Measurements from ENCODE around the gene NCKAP5L.

Gene NCKAP5L

DNA sequence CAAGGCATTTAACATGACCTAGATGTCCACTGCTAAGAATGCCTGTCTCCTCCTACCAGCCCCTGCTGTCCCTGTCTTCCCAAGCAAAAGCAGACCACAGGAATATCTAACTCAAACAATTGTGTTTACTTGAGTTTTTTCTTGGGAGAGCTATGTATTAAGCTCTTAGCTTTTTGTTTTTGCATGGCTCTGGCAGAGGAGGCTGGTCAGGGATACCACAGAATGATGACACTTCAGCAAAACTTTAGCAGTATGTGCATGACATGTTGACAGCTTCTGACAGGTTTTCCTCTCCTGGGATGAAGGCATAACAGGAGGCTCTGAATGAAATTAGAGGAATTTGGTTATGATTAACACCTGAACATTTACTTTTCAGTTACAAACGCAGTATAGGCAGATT, 79.9 kb downstream of the NCKAP5L start:
- no peak overlapping the region for H3K27ac ChIP-seq (ENCODE audit: poor library complexity, severe bottlenecking)
- peaks cover 39% of the 10 kb centered on the region for H3K4me1 ChIP-seq (ENCODE audit: insufficient read depth, poor library complexity, severe bottlenecking)
- TF ChIP-seq, protein P1, sequence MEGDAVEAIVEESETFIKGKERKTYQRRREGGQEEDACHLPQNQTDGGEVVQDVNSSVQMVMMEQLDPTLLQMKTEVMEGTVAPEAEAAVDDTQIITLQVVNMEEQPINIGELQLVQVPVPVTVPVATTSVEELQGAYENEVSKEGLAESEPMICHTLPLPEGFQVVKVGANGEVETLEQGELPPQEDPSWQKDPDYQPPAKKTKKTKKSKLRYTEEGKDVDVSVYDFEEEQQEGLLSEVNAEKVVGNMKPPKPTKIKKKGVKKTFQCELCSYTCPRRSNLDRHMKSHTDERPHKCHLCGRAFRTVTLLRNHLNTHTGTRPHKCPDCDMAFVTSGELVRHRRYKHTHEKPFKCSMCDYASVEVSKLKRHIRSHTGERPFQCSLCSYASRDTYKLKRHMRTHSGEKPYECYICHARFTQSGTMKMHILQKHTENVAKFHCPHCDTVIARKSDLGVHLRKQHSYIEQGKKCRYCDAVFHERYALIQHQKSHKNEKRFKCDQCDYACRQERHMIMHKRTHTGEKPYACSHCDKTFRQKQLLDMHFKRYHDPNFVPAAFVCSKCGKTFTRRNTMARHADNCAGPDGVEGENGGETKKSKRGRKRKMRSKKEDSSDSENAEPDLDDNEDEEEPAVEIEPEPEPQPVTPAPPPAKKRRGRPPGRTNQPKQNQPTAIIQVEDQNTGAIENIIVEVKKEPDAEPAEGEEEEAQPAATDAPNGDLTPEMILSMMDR (IDR thresholded peaks at IDR 0.05; ENCODE audit: poor library complexity, severe bottlenecking), result no peak
- no peaks in the 10 kb centered on the region for H3K27me3 ChIP-seq (ENCODE audit: insufficient read depth, poor library complexity, severe bottlenecking)
- ATAC-seq (ENCODE audit: low read depth) (no peak), DNase-seq (ENCODE audit: low spot score) (no peak)
- peaks cover 82% of the 10 kb centered on the region for H3K36me3 ChIP-seq (ENCODE audit: low read depth)
- no peaks in the 10 kb centered on the region for H3K9me3 ChIP-seq (ENCODE audit: severe bottlenecking)
- no peak overlapping the region for H3K4me3 ChIP-seq (ENCODE audit: severe bottlenecking)

DNA sequence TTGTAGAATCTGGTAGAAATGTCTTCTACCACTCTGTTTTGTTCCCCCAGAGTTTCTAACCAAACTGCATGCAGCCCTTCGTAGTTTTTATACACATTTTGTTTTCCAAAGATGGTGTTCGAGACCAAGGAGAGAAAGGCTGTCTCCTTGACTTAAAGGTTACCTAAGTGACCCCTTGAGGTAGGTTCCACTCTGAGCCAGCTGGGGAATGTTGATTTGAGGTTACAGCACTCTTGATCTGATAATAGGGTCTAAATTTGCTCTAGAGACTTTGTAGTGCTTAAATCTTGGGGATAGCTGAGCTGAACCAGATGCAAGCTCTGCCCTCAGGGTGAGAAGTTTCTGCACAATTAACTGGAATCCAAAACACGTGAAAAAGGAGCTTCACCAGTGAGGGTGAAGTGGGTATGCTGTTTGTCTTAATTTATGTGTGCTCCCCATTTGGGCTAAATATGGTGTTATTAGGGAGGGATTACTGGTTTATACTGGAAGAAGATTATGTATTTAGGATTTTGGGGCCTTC, 83.8 kb downstream of the NCKAP5L start:
- Histone ChIP-seq H3K27me3 (ENCODE audit: insufficient read depth, poor library complexity, severe bottlenecking) (no peaks in the 10 kb centered on the region), H3K36me3 (ENCODE audit: low read depth) (peaks cover 61% of the 10 kb centered on the region), H3K4me3 (ENCODE audit: severe bottlenecking) (no peak overlapping the region), H3K27ac (ENCODE audit: poor library complexity, severe bottlenecking) (no peak overlapping the region), H3K4me1 (ENCODE audit: insufficient read depth, poor library complexity, severe bottlenecking) (peaks cover 20% of the 10 kb centered on the region), H3K9me3 (ENCODE audit: severe bottlenecking) (no peaks in the 10 kb centered on the region)
- TF ChIP-seq, protein P1 (IDR thresholded peaks at IDR 0.05; ENCODE audit: poor library complexity, severe bottlenecking), result no peak
- DNase-seq (ENCODE audit: low spot score) (no peak), ATAC-seq (ENCODE audit: low read depth) (no peak)

DNA sequence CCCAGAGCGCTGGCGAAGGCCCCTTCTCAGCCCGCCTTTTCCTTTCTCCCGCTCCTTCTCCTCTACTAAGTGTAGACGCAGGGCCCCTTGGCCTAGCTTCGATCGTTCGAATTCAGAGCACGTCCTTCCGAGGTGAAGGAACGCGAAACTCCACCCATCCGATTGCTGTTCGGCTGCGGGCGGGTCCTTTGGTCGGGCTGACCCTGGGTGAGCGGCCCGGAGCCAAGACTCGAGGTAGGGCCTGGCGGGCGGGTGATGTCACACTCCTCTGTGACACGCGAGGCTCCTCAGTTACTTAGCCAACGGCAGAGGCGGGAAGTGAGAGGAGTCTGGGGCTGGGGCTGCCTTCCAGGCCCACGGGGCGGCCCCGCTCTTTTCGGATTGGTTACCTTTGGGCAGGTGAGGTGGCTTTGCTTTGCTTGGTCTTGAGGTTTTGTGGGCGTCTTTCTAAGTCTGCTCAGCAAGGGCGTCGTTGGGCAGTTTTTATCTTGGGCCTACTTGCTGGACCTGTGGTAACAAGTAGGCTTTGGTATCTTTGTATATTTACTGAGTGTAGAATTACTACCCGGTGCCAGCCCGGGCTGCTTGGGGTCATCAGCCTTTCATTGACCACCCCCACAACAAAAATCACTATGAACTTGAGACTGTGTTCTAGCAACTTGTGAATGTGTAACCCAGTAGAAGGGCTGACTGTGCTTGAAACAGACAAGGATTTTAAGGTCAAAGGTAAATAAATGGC, 86.2 kb downstream of the NCKAP5L start:
- Histone ChIP-seq H3K36me3 (ENCODE audit: low read depth) (peaks cover 40% of the 10 kb centered on the region), H3K27me3 (ENCODE audit: insufficient read depth, poor library complexity, severe bottlenecking) (no peaks in the 10 kb centered on the region), H3K27ac (ENCODE audit: poor library complexity, severe bottlenecking) (peak overlapping the region; percentile 89), H3K4me3 (ENCODE audit: severe bottlenecking) (peak overlapping the region; percentile 55), H3K9me3 (ENCODE audit: severe bottlenecking) (no peaks in the 10 kb centered on the region), H3K4me1 (ENCODE audit: insufficient read depth, poor library complexity, severe bottlenecking) (peaks cover 8% of the 10 kb centered on the region)
- peak; percentile 66 for ATAC-seq (ENCODE audit: low read depth)
- peak; percentile 90 for DNase-seq (ENCODE audit: low spot score)
- TF ChIP-seq, protein P1 (IDR thresholded peaks at IDR 0.05; ENCODE audit: poor library complexity, severe bottlenecking), result no peak
